Measurements from ENCODE around the gene SLC4A8. TPM values are rescaled to one million over a fixed set of nuclear protein-coding genes. Genes with fewer than 3 reads are reported as not detected.

Gene SLC4A8
- total and polyA plus RNA-seq, 4 donors: 1.1 to 12.2 (median 3.0) TPM

GRCh38 chr12:51397670-51398069, 27.0 kb upstream of the SLC4A8 start:
- Histone ChIP-seq H3K9ac (ENCODE audit: insufficient read depth in 1 of 2, low read length in 2 of 2) (no peak overlapping the region), H3K9me3 (ENCODE audit: control insufficient read depth in 4 of 4, insufficient read depth in 3 of 4, low read length in 3 of 4) (no peaks in the 10 kb centered on the region), H3K4me1 (ENCODE audit: control insufficient read depth in 5 of 5, insufficient read depth in 5 of 5, low read length in 5 of 5) (peaks cover 0 to 4% (median 0%) of the 10 kb centered on the region in 5 donors), H3K27ac (ENCODE audit: low read depth in 1 of 2, low read length in 1 of 2) (no peak overlapping the region), H3K36me3 (ENCODE audit: control insufficient read depth in 4 of 4, insufficient read depth in 4 of 4, low read length in 4 of 4) (no peaks in the 10 kb centered on the region), H3K27me3 (ENCODE audit: control insufficient read depth in 3 of 3, insufficient read depth in 3 of 3, low read length in 2 of 3) (peaks cover 0 to 9% (median 6%) of the 10 kb centered on the region in 3 donors), H3K4me3 (no peak overlapping the region)
- ATAC-seq (ENCODE audit: insufficient read depth, low FRiP score): no peak
- no peak for TF ChIP-seq CTCF (IDR thresholded peaks at IDR 0.05; ENCODE audit: control extremely low read depth, extremely low read depth)
- no peak for DNase-seq
- 84 to 87% methylated on average over 4 of the region's 4 CpGs for WGBS, 2 donors

GRCh38 chr12:51399891-51400290, 24.7 kb upstream of the SLC4A8 start:
- ATAC-seq (ENCODE audit: insufficient read depth, low FRiP score): no peak
- Histone ChIP-seq H3K4me3 (no peak overlapping the region), H3K36me3 (ENCODE audit: control insufficient read depth in 4 of 4, insufficient read depth in 4 of 4, low read length in 4 of 4) (no peaks in the 10 kb centered on the region), H3K9ac (ENCODE audit: insufficient read depth in 1 of 2, low read length in 2 of 2) (no peak overlapping the region), H3K27me3 (ENCODE audit: control insufficient read depth in 3 of 3, insufficient read depth in 3 of 3, low read length in 2 of 3) (no peaks in the 10 kb centered on the region), H3K27ac (ENCODE audit: low read depth in 1 of 2, low read length in 1 of 2) (no peak overlapping the region), H3K4me1 (ENCODE audit: control insufficient read depth in 5 of 5, insufficient read depth in 5 of 5, low read length in 5 of 5) (peaks cover 0 to 2% (median 0%) of the 10 kb centered on the region in 5 donors), H3K9me3 (ENCODE audit: control insufficient read depth in 4 of 4, insufficient read depth in 3 of 4, low read length in 3 of 4) (peaks cover 0 to 3% (median 0%) of the 10 kb centered on the region in 4 donors)
- no peak for TF ChIP-seq CTCF (IDR thresholded peaks at IDR 0.05; ENCODE audit: control extremely low read depth, extremely low read depth)
- WGBS, 2 donors: 58 to 65% methylated on average over 3 to 4 of the region's 4 CpGs
- DNase-seq: no peak

GRCh38 chr12:51401020-51401419, 23.6 kb upstream of the SLC4A8 start:
- ATAC-seq (ENCODE audit: insufficient read depth, low FRiP score): no peak
- WGBS, 2 donors: 82 to 92% methylated on average over 14 of the region's 14 CpGs
- TF ChIP-seq CTCF (IDR thresholded peaks at IDR 0.05; ENCODE audit: control extremely low read depth, extremely low read depth): no peak
- DNase-seq: no peak
- Histone ChIP-seq H3K4me1 (ENCODE audit: control insufficient read depth in 5 of 5, insufficient read depth in 5 of 5, low read length in 5 of 5) (peaks cover 0 to 2% (median 0%) of the 10 kb centered on the region in 5 donors), H3K27me3 (ENCODE audit: control insufficient read depth in 3 of 3, insufficient read depth in 3 of 3, low read length in 2 of 3) (no peaks in the 10 kb centered on the region), H3K9ac (ENCODE audit: insufficient read depth in 1 of 2, low read length in 2 of 2) (no peak overlapping the region), H3K9me3 (ENCODE audit: control insufficient read depth in 4 of 4, insufficient read depth in 3 of 4, low read length in 3 of 4) (peaks cover 0 to 3% (median 0%) of the 10 kb centered on the region in 4 donors), H3K27ac (ENCODE audit: low read depth in 1 of 2, low read length in 1 of 2) (no peak overlapping the region), H3K36me3 (ENCODE audit: control insufficient read depth in 4 of 4, insufficient read depth in 4 of 4, low read length in 4 of 4) (no peaks in the 10 kb centered on the region), H3K4me3 (no peak overlapping the region)

GRCh38 chr12:51401486-51401885, 23.1 kb upstream of the SLC4A8 start:
- H3K4me1 ChIP-seq (ENCODE audit: control insufficient read depth in 5 of 5, insufficient read depth in 5 of 5, low read length in 5 of 5): peaks cover 0 to 2% (median 0%) of the 10 kb centered on the region in 5 donors
- no peak overlapping the region for H3K27ac ChIP-seq (ENCODE audit: low read depth in 1 of 2, low read length in 1 of 2)
- H3K9ac ChIP-seq (ENCODE audit: insufficient read depth in 1 of 2, low read length in 2 of 2): no peak overlapping the region
- ATAC-seq (ENCODE audit: insufficient read depth, low FRiP score) (no peak), DNase-seq (no peak)
- H3K9me3 ChIP-seq (ENCODE audit: control insufficient read depth in 4 of 4, insufficient read depth in 3 of 4, low read length in 3 of 4): peaks cover 0 to 3% (median 0%) of the 10 kb centered on the region in 4 donors
- no peak for TF ChIP-seq CTCF (IDR thresholded peaks at IDR 0.05; ENCODE audit: control extremely low read depth, extremely low read depth)
- no peak overlapping the region for H3K4me3 ChIP-seq
- no peaks in the 10 kb centered on the region for H3K27me3 ChIP-seq (ENCODE audit: control insufficient read depth in 3 of 3, insufficient read depth in 3 of 3, low read length in 2 of 3)
- WGBS, 2 donors: 91 to 92% methylated on average over 13 of the region's 13 CpGs
- no peaks in the 10 kb centered on the region for H3K36me3 ChIP-seq (ENCODE audit: control insufficient read depth in 4 of 4, insufficient read depth in 4 of 4, low read length in 4 of 4)

Data from lung (tissue), 12 donors.